ENCODE measurements around the gene PMEPA1. TPM values are rescaled to one million over a fixed set of nuclear protein-coding genes. Genes with fewer than 3 reads are reported as not detected.

PMEPA1 gene
- total and polyA plus RNA-seq, 2 experiments from 2014 or later: 6.1 to 11.8 TPM

DNA sequence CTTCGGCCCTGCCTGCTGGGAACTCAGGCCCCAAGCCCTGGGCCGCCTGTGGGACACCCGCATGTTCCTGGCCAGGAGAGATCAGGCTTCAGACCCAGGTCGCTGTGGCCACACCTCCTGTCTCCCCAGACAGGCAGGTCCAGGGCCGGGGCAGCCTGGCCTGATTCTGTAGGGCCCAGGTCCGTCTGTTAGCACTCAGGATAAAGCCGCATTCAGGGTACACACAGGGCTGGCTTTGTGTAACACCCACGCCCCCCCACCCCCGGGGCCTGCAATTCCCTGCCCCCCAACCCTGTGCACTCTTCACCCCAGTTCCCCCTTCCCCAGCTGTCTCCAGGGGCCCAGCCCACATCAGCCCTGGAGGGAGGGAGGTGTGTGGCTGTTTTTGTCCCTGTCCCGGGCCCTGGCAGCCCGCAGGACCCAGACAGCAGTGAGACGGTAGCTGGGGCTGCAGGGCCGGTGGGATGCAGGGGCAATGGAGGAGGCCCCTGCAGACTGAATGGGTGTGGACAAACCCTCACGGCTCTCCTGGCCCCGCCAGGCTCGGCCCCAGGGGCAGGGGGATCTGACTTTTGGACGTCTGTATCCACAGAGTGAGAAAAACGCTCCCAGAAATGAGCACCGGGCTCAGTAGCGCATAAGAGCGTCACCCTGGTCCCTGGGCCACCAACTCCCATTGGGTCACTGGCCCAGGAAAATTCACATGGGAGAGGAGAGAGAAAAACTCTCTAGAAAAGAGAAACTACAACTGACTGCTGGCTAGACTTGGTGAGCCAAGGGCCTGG is 47.2 kb downstream of the PMEPA1 start:
- no peak overlapping the region for H3K9ac ChIP-seq
- H3K9me2 ChIP-seq (ENCODE audit: insufficient read depth): no peaks in the 10 kb centered on the region
- H3F3A ChIP-seq (ENCODE audit: insufficient read depth): no peaks in the 10 kb centered on the region
- no peak for TF ChIP-seq EZH2phosphoT487 (IDR thresholded peaks at IDR 0.05; ENCODE audit: insufficient read depth, low read depth)
- no peak for TF ChIP-seq EZH2 (IDR thresholded peaks at IDR 0.05; ENCODE audit: insufficient read depth, poor library complexity, severe bottlenecking)
- H4K20me1 ChIP-seq (ENCODE audit: insufficient read depth): no peaks in the 10 kb centered on the region
- H3K4me3 ChIP-seq: no peak overlapping the region
- no peak for DNase-seq
- H3K4me1 ChIP-seq (ENCODE audit: insufficient read depth): no peaks in the 10 kb centered on the region
- H3K79me2 ChIP-seq (ENCODE audit: insufficient read depth): peaks cover 71% of the 10 kb centered on the region
- no peaks in the 10 kb centered on the region for H3K27me3 ChIP-seq (replicated peaks; ENCODE audit: insufficient read depth)
- no peak overlapping the region for H3K27ac ChIP-seq
- 84 to 85% methylated on average over 20 to 21 of the region's 21 CpGs for WGBS, 2 experiments (ENCODE audit: low coverage in 1 of 2, low lambda C conversion rate in 2 of 2, missing lambda C conversion rate in 2 of 2)
- in situ Hi-C loops (cut with MboI): no loop called here
- no peaks in the 10 kb centered on the region for H3K9me3 ChIP-seq (ENCODE audit: low read depth)
- no peak overlapping the region for H3K4me2 ChIP-seq (ENCODE audit: unreplicated experiment)
- H2AFZ ChIP-seq: no peak overlapping the region
- no peaks in the 10 kb centered on the region for H3K36me3 ChIP-seq (ENCODE audit: low read depth)

DNA sequence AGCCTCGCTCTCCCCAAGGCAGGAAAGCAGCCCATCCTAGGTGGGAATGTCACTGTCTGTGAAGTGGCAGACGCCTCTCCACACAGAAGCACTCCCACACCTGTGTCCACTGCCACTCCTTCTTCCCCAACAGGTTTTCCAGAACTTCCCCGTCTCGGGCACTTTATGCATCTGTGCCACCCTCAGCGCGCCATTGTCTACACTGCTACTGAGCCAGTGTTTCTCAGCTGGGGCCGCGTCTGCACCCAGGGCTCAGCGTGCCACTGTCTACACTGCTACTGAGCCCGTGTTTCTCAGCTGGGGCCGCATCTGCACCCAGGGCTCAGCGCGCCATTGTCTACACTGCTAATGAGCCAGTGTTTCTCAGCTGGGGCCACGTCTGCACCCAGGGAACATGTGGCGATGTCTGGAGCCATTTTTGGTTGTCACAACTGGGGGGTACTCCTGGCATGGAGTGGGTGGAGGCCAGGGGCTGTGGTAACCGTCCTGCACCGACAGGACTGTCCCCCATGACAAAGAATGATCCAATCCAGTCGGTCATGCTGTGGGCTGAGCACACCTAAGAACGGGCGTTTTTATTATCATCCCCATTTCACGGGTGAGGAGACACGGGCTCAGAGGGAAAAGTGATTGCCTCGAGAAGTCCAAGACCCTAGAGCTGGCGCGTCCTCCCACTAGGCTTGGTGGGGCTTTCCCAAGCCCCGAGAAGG is 47.9 kb downstream of the PMEPA1 start:
- Histone ChIP-seq H2AFZ (no peak overlapping the region), H3K4me1 (ENCODE audit: insufficient read depth) (no peaks in the 10 kb centered on the region), H3K36me3 (ENCODE audit: low read depth) (no peaks in the 10 kb centered on the region), H4K20me1 (ENCODE audit: insufficient read depth) (no peaks in the 10 kb centered on the region), H3K4me2 (ENCODE audit: unreplicated experiment) (no peak overlapping the region), H3K9me3 (ENCODE audit: low read depth) (no peaks in the 10 kb centered on the region), H3K27me3 (replicated peaks; ENCODE audit: insufficient read depth) (no peaks in the 10 kb centered on the region), H3K79me2 (ENCODE audit: insufficient read depth) (peaks cover 63% of the 10 kb centered on the region), H3F3A (ENCODE audit: insufficient read depth) (no peaks in the 10 kb centered on the region), H3K9me2 (ENCODE audit: insufficient read depth) (no peaks in the 10 kb centered on the region), H3K4me3 (no peak overlapping the region), H3K27ac (no peak overlapping the region), H3K9ac (no peak overlapping the region)
- in situ Hi-C loops (cut with MboI): no loop called here
- TF ChIP-seq EZH2 (IDR thresholded peaks at IDR 0.05; ENCODE audit: insufficient read depth, poor library complexity, severe bottlenecking) (no peak), EZH2phosphoT487 (IDR thresholded peaks at IDR 0.05; ENCODE audit: insufficient read depth, low read depth) (no peak)
- DNase-seq: no peak
- 91 to 96% methylated on average over 26 of the region's 26 CpGs for WGBS, 2 experiments (ENCODE audit: low coverage in 1 of 2, low lambda C conversion rate in 2 of 2, missing lambda C conversion rate in 2 of 2)

DNA sequence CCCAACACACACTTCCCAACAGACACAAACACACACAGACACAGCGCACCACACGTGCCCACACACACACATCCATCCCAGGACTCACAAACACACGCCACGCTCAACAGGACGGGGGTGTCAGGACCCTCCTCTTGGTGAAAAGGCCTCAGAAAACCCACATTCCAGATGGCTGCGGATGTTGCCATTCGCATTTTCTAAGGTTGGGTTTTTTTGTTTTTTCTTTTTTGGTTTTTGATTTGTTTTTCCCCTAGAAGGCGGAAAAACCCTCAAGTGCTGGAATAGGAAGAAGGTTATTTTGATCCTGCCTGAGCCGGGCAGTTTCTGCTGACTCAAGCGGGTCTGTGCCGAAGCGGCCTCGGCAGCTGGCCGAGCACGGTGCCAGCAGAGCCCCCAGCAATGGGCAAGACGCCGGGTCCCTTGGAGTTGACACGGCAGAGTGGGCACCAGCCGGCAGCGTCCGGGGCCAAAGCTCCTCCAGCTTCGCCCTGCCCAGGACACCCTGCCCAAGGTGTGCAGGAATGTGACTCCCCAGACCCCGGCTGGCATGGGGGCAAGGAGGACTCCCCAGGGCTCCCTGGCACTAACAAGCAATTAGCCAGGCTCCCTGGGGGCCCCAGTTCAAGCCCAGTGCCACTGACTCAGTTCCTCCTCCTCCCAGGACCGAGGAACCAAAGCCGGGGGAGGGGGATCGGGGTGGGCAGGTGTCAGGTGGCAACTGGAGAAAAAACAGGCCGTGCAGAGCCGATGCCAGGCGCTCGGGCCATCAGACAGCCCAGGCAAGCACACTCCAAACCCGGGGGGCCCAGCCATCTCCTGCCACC is 48.7 kb downstream of the PMEPA1 start:
- H3K9me3 ChIP-seq (ENCODE audit: low read depth): no peaks in the 10 kb centered on the region
- no peak for DNase-seq
- no peaks in the 10 kb centered on the region for H3F3A ChIP-seq (ENCODE audit: insufficient read depth)
- no peak overlapping the region for H3K9ac ChIP-seq
- WGBS, 2 experiments (ENCODE audit: low coverage in 1 of 2, low lambda C conversion rate in 2 of 2, missing lambda C conversion rate in 2 of 2): 80 to 83% methylated on average over 30 to 31 of the region's 31 CpGs
- no peaks in the 10 kb centered on the region for H3K4me1 ChIP-seq (ENCODE audit: insufficient read depth)
- H3K27ac ChIP-seq: no peak overlapping the region
- H3K36me3 ChIP-seq (ENCODE audit: low read depth): no peaks in the 10 kb centered on the region
- H3K4me3 ChIP-seq: no peak overlapping the region
- TF ChIP-seq EZH2 (IDR thresholded peaks at IDR 0.05; ENCODE audit: insufficient read depth, poor library complexity, severe bottlenecking) (no peak), EZH2phosphoT487 (IDR thresholded peaks at IDR 0.05; ENCODE audit: insufficient read depth, low read depth) (no peak)
- no peak overlapping the region for H3K4me2 ChIP-seq (ENCODE audit: unreplicated experiment)
- no peaks in the 10 kb centered on the region for H3K27me3 ChIP-seq (replicated peaks; ENCODE audit: insufficient read depth)
- no peaks in the 10 kb centered on the region for H4K20me1 ChIP-seq (ENCODE audit: insufficient read depth)
- H2AFZ ChIP-seq: no peak overlapping the region
- in situ Hi-C loops (cut with MboI): no loop called here
- no peaks in the 10 kb centered on the region for H3K9me2 ChIP-seq (ENCODE audit: insufficient read depth)
- H3K79me2 ChIP-seq (ENCODE audit: insufficient read depth): peaks cover 56% of the 10 kb centered on the region

DNA sequence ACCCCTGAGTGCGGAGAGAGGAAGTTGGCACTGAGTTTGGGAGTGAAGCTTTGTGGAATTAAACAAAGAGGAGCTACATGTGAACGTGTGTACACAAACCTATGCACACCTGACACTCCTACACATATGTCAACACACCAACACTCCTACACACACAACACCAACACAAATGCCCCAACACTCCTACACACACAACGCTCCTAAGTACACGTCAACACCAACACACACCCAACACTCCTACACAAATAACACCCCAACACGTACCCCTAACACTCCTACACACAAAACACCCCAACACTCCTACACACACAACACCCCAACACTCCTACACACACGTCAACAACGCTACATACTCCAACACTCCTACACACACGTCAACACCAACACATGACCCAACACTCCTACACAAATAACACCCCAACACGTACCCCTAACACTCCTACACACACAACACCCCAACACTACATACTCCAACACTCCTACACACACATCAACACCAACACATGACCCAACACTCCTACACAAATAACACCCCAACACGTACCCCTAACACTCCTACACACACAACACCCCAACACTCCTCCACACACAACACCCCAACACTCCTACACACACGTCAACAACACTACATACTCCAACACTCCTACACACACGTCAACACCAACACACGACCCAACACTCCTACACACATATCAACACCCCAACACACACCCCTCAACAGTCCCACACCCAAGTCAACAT is 49.5 kb downstream of the PMEPA1 start:
- no peaks in the 10 kb centered on the region for H3K9me3 ChIP-seq (ENCODE audit: low read depth)
- H3K4me3 ChIP-seq: no peak overlapping the region
- no peaks in the 10 kb centered on the region for H3K36me3 ChIP-seq (ENCODE audit: low read depth)
- no peak for DNase-seq
- no peaks in the 10 kb centered on the region for H3K27me3 ChIP-seq (replicated peaks; ENCODE audit: insufficient read depth)
- no peak for TF ChIP-seq EZH2phosphoT487 (IDR thresholded peaks at IDR 0.05; ENCODE audit: insufficient read depth, low read depth)
- no peak for TF ChIP-seq EZH2 (IDR thresholded peaks at IDR 0.05; ENCODE audit: insufficient read depth, poor library complexity, severe bottlenecking)
- H3F3A ChIP-seq (ENCODE audit: insufficient read depth): no peaks in the 10 kb centered on the region
- in situ Hi-C loops (cut with MboI): no loop called here
- H4K20me1 ChIP-seq (ENCODE audit: insufficient read depth): no peaks in the 10 kb centered on the region
- H3K9me2 ChIP-seq (ENCODE audit: insufficient read depth): no peaks in the 10 kb centered on the region
- 82 to 88% methylated on average over 10 to 13 of the region's 13 CpGs for WGBS, 2 experiments (ENCODE audit: low coverage in 1 of 2, low lambda C conversion rate in 2 of 2, missing lambda C conversion rate in 2 of 2)
- peaks cover 49% of the 10 kb centered on the region for H3K79me2 ChIP-seq (ENCODE audit: insufficient read depth)
- no peak overlapping the region for H3K4me2 ChIP-seq (ENCODE audit: unreplicated experiment)
- H3K27ac ChIP-seq: no peak overlapping the region
- no peak overlapping the region for H2AFZ ChIP-seq
- H3K9ac ChIP-seq: no peak overlapping the region
- H3K4me1 ChIP-seq (ENCODE audit: insufficient read depth): no peaks in the 10 kb centered on the region
